K562 (cell line): ENCODE results near the gene PKP1. TPM values are rescaled to one million over a fixed set of nuclear protein-coding genes. Genes with fewer than 3 reads are reported as not detected.
A peak's percentile ranks its signal among the peaks of the same experiment; 100 is the strongest.

ENCODE experiments used
- ATAC-seq: fragments of 200-7000 bp; cut with Tn5 transposase; 3 replicates; pipeline ENCODE4 v1.9.1; 2020; ENCODE audit warnings: moderate library complexity
- BruUV-seq: library from RNA; stranded (reverse); fragments of 400-500 nt; replicated peaks from 2 replicates; lab custom pipeline; 2021; lab: Mats Ljungman, UMichigan
- CTCF ChIA-PET: fragments of 300-600 bp; formaldehyde crosslinking; extraction: SDS; loops from one replicate; lab custom pipeline; 2021; ENCODE audit warnings: low intra/inter-chr PET ratio; lab: Yijun Ruan, JAX
- POLR2A ChIA-PET: fragments of 300-600, 350-650 bp; sonication (Branson Sonifier 250); formaldehyde crosslinking; extraction: SDS; loops from one replicate; lab custom pipeline; 2021; ENCODE audit warnings: antibody characterized with exemption, inconsistent platforms; lab: Yijun Ruan, JAX
- DNase-seq, 4 experiments: peaks; one replicate each; pipeline versions ENCODE4 v3.0.0 to v3.0.0-alpha.2; 2011 to 2018; ENCODE audit warnings: low spot score in 3 of 4, mixed read lengths in 3 of 4; ENCODE audit errors: extremely low read depth in 1 of 4
- FAIRE-seq: peaks from 2 replicates; lab custom pipeline; 2011; peaks lifted over from hg19 to GRCh38; lab: Jason Lieb, UNC
- H2AFZ ChIP-seq: 2 replicates; pipeline ENCODE4 v1.6.0; 2011; ENCODE audit warnings: low read depth, low read length, control low read depth, inconsistent platforms
- H3K27ac ChIP-seq: fragments of 200-600 bp; 3 replicates; pipeline ENCODE4 v1.8.0; 2011; ENCODE audit warnings: low read depth, mild to moderate bottlenecking, control low read depth, inconsistent platforms, low read length, moderate library complexity, mixed read lengths; ENCODE audit errors: extremely low read depth
- H3K27me3 ChIP-seq, 2 experiments: fragments of 300-600 bp in 1 of 2; 2 replicates in 1 of 2; 3 replicates in 1 of 2; pipeline versions ENCODE4 v1.6.0 to v1.8.0; 2011; ENCODE audit warnings: inconsistent platforms in 2 of 2, low read length in 2 of 2, mild to moderate bottlenecking in 1 of 2, mixed read lengths in 1 of 2, moderate library complexity in 1 of 2; ENCODE audit not compliant: control insufficient read depth in 2 of 2, insufficient read depth in 2 of 2
- H3K36me3 ChIP-seq: fragments of 300-600 bp; 3 replicates; pipeline ENCODE4 v1.8.0; 2011; ENCODE audit warnings: mild to moderate bottlenecking, low read length, inconsistent platforms; ENCODE audit not compliant: control insufficient read depth, insufficient read depth
- H3K4me1 ChIP-seq, 2 experiments: fragments of 200-600 bp in 1 of 2; replicated peaks in 1 of 2; 2 replicates in 1 of 2; 3 replicates in 1 of 2; pipeline versions ENCODE4 v1.5.1 to v1.8.0; 2011; ENCODE audit warnings: inconsistent platforms in 2 of 2, low read length in 2 of 2, mild to moderate bottlenecking in 1 of 2, mixed read lengths in 1 of 2, moderate library complexity in 1 of 2; ENCODE audit not compliant: control insufficient read depth in 2 of 2, insufficient read depth in 2 of 2
- H3K4me2 ChIP-seq: 2 replicates; pipeline ENCODE4 v1.6.1; 2011; ENCODE audit warnings: low read length, control low read depth, inconsistent platforms, mixed read lengths; ENCODE audit not compliant: insufficient read depth
- H3K4me3 ChIP-seq: fragments of 200-600 bp; sonication (generic), shearing (Covaris generic); 2 replicates; pipeline ENCODE4 v1.5.1; 2016; ENCODE audit warnings: control low read depth, inconsistent platforms
- H3K79me2 ChIP-seq: fragments of 200-600 bp; 3 replicates; pipeline ENCODE4 v1.8.0; 2011; ENCODE audit warnings: low read length, inconsistent platforms; ENCODE audit not compliant: control insufficient read depth, insufficient read depth
- H3K9ac ChIP-seq, 2 experiments: 2 replicates each; pipeline versions ENCODE4 v1.6.0 to v1.6.1; 2011; ENCODE audit warnings: low read depth in 2 of 2, low read length in 2 of 2, control low read depth in 1 of 2, inconsistent platforms in 1 of 2, mild to moderate bottlenecking in 1 of 2, mixed read lengths in 1 of 2; ENCODE audit not compliant: insufficient read depth in 1 of 2
- H3K9me1 ChIP-seq: one replicate; pipeline ENCODE4 v1.6.0; 2011; ENCODE audit warnings: inconsistent platforms, mild to moderate bottlenecking, low read length, moderate library complexity; ENCODE audit not compliant: control insufficient read depth, insufficient read depth
- H3K9me3 ChIP-seq: replicated peaks from 2 replicates; pipeline ENCODE4 v1.5.1; 2011; ENCODE audit warnings: low read depth, low read length, inconsistent platforms; ENCODE audit not compliant: control insufficient read depth, insufficient read depth
- H4K20me1 ChIP-seq: replicated peaks from 2 replicates; pipeline ENCODE4 v1.6.1; 2011; ENCODE audit warnings: low read length, inconsistent platforms, mixed read lengths; ENCODE audit not compliant: control insufficient read depth, insufficient read depth
- BRF1 ChIP-seq: IDR thresholded peaks from 3 replicates; pipeline ENCODE4 v1.6.1; 2011; ENCODE audit warnings: borderline replicate concordance, mild to moderate bottlenecking; ENCODE audit not compliant: insufficient read length; ENCODE audit errors: extremely low read depth
- DIDO1 ChIP-seq: fragments of 450-650 bp; IDR thresholded peaks from 2 replicates; pipeline ENCODE4 v1.6.1; 2016; ENCODE audit warnings: low read depth, missing biosample characterization, missing genetic modification characterization
- FOXJ2 ChIP-seq: fragments of 200-800 bp; sonication (Bioruptor generic); IDR thresholded peaks from 2 replicates; pipeline ENCODE4 v1.6.1; 2016; ENCODE audit warnings: missing genetic modification characterization, missing compliant biosample characterization
- FOXJ3 ChIP-seq: sonication (generic); formaldehyde crosslinking; IDR thresholded peaks from 2 replicates; pipeline ENCODE4 v1.4.0; 2020; ENCODE audit warnings: mild to moderate bottlenecking, missing genetic modification reagents
- MCM7 ChIP-seq, 2 experiments: fragments of 450-650 bp; IDR thresholded peaks; 2 replicates each; pipeline ENCODE4 v1.6.1; 2016 to 2018
- MEF2A ChIP-seq: IDR thresholded peaks from 2 replicates; pipeline ENCODE4 v1.6.1; 2011; ENCODE audit warnings: low read depth, mild to moderate bottlenecking, low read length, moderate library complexity; ENCODE audit not compliant: control insufficient read depth
- MTA1 ChIP-seq: fragments of 450-650 bp; IDR thresholded peaks from 2 replicates; pipeline ENCODE4 v1.6.1; 2017; ENCODE audit warnings: borderline replicate concordance
- NR0B1 ChIP-seq: fragments of 450-650 bp; IDR thresholded peaks from one replicate; pipeline ENCODE4 v1.6.1; 2018; ENCODE audit warnings: mild to moderate bottlenecking, moderate library complexity; ENCODE audit not compliant: partially characterized antibody
- RHOXF2B ChIP-seq: fragments of 250-450 bp; sonication (Bioruptor Pico); conservative IDR thresholded peaks from 2 replicates; pipeline ENCODE4 v1.5.1; 2021
- TEAD2 ChIP-seq: fragments of 450-650 bp; IDR thresholded peaks from 2 replicates; pipeline ENCODE4 v1.6.1; 2016; ENCODE audit warnings: missing genetic modification characterization, control low read depth, missing compliant biosample characterization
- ZBTB2 ChIP-seq: fragments of 450-650 bp; IDR thresholded peaks from 2 replicates; pipeline ENCODE4 v1.6.1; 2016; ENCODE audit warnings: antibody characterized with exemption
- ZNF41 ChIP-seq: fragments of 250-450 bp; sonication (Bioruptor Pico); conservative IDR thresholded peaks from 2 replicates; pipeline ENCODE4 v1.4.0; 2020; ENCODE audit warnings: mild to moderate bottlenecking
- ZNF507 ChIP-seq: conservative IDR thresholded peaks from 2 replicates; pipeline ENCODE4 v1.6.1; 2017; ENCODE audit warnings: missing genetic modification characterization, missing compliant biosample characterization
- ZNF583 ChIP-seq: fragments of 250-450 bp; sonication (Bioruptor Pico); IDR thresholded peaks from 2 replicates; pipeline ENCODE4 v1.4.0; 2020
- ZNF639 ChIP-seq, 2 experiments: fragments of 200-800 bp in 1 of 2; sonication (Bioruptor generic) in 1 of 2; sonication (generic) in 1 of 2; formaldehyde crosslinking in 1 of 2; IDR thresholded peaks in 1 of 2; conservative IDR thresholded peaks in 1 of 2; 2 replicates each; pipeline versions ENCODE4 v1.5.0 to v1.6.1; 2016 to 2020; ENCODE audit warnings: missing compliant biosample characterization in 1 of 2, missing genetic modification characterization in 1 of 2, missing genetic modification reagents in 1 of 2
- ZNF695 ChIP-seq: fragments of 450-650 bp; formaldehyde crosslinking; IDR thresholded peaks from 2 replicates; pipeline ENCODE4 v1.4.0; 2020; ENCODE audit warnings: mild to moderate bottlenecking, moderate library complexity
- ZNF696 ChIP-seq: fragments of 250-450 bp; sonication (Bioruptor Pico); conservative IDR thresholded peaks from 2 replicates; pipeline ENCODE4 v1.4.0; 2020; ENCODE audit warnings: mild to moderate bottlenecking, moderate library complexity
- ZSCAN32 ChIP-seq: fragments of 450-650 bp; formaldehyde crosslinking; IDR thresholded peaks from 2 replicates; pipeline ENCODE4 v1.4.0; 2020; ENCODE audit warnings: mild to moderate bottlenecking, moderate library complexity
- in situ Hi-C: fragments of 300-500 bp; cut with MboI; formaldehyde crosslinking; loops from 4 replicates; pipeline ENCODE4 v1.15.0; 2018; ENCODE audit warnings: inconsistent platforms, mixed read lengths
- intact Hi-C: fragments of 100-400 bp; cut with micrococcal nuclease; formaldehyde crosslinking; loops from 2 replicates; pipeline ENCODE4 v1.14.2; 2022
- polyA plus RNA-seq, 8 experiments: library from polyadenylated mRNA; depleted of rRNA in 4 of 8; stranded (reverse) in 5 of 8; unstranded in 3 of 8; fragments of >200 nt; fragmentation: Nextera tagmentation in 2 of 8; fragmentation: Illumina TruSeq in 1 of 8; extraction: Ambion mirVana in 2 of 8; extraction: Trizol in 1 of 8; gene quantifications; 2 replicates each; pipeline versions ENCODE4 v1.2.1 to v1.2.3, GENCODE V29; 2011 to 2014; ENCODE audit warnings: inconsistent platforms in 1 of 8, missing spikeins in 1 of 8
- total RNA-seq, 7 experiments: library from RNA; depleted of rRNA in 6 of 7; stranded (reverse); fragments of >200 nt in 6 of 7; fragmentation: Illumina TruSeq in 2 of 7; extraction: Trizol in 2 of 7; gene quantifications; 2 replicates each; pipeline versions ENCODE4 v1.2.1 to v1.2.3, GENCODE V29; 2011 to 2021; ENCODE audit warnings: low replicate concordance in 1 of 7
- TF ChIP-seq, protein P1 (sequence below): fragments of 250-450 bp; sonication (Bioruptor Pico); IDR thresholded peaks from 2 replicates; pipeline ENCODE4 v1.5.0; 2020; ENCODE audit warnings: mild to moderate bottlenecking, borderline replicate concordance

The PKP1 gene
- total and polyA plus RNA-seq, 9 of the 15 experiments (the other 6 are each of a cell fraction or from before 2014, with no cell fraction given): not detected

- FAIRE-seq: no peak
- no peak overlapping the region for H3K4me2 ChIP-seq
- no peak for TF ChIP-seq ZNF507 (tag)
- TF ChIP-seq, protein P1, sequence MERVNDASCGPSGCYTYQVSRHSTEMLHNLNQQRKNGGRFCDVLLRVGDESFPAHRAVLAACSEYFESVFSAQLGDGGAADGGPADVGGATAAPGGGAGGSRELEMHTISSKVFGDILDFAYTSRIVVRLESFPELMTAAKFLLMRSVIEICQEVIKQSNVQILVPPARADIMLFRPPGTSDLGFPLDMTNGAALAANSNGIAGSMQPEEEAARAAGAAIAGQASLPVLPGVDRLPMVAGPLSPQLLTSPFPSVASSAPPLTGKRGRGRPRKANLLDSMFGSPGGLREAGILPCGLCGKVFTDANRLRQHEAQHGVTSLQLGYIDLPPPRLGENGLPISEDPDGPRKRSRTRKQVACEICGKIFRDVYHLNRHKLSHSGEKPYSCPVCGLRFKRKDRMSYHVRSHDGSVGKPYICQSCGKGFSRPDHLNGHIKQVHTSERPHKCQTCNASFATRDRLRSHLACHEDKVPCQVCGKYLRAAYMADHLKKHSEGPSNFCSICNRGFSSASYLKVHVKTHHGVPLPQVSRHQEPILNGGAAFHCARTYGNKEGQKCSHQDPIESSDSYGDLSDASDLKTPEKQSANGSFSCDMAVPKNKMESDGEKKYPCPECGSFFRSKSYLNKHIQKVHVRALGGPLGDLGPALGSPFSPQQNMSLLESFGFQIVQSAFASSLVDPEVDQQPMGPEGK: no peak
- TF ChIP-seq DIDO1 (tag): no peak
- TF ChIP-seq ZNF41 (CRISPR knock-in tag): no peak
- TF ChIP-seq ZSCAN32 (CRISPR knock-in tag): no peak
- no peak for TF ChIP-seq ZNF696 (CRISPR knock-in tag)
- TF ChIP-seq TEAD2 (tag): no peak
- no peak for TF ChIP-seq ZNF583
- no peak for TF ChIP-seq BRF1
- 0 out of 4 replicates have a peak, but pooled peaks of 1 of the 2 experiments have one; percentile 79 for TF ChIP-seq MCM7 (IDR thresholded peaks at IDR 0.05)
- TF ChIP-seq MEF2A: no peak
- peak; percentile 89 for TF ChIP-seq ZBTB2
- TF ChIP-seq FOXJ2 (tag): no peak
- no peak for TF ChIP-seq ZNF639 (CRISPR knock-in tag; conservative IDR thresholded peaks at IDR 0.05 in 1 of 2, IDR thresholded peaks at IDR 0.05 in 1 of 2)
- TF ChIP-seq NR0B1: no peak
- TF ChIP-seq RHOXF2B (CRISPR knock-in tag): no peak
- peak; percentile 72 for TF ChIP-seq MTA1
- no peak for TF ChIP-seq FOXJ3 (CRISPR knock-in tag)
- TF ChIP-seq ZNF695 (CRISPR knock-in tag): no peak
Observed at GRCh38 chr1:201351617-201352016, 68.3 kb downstream of the PKP1 start.

More at GRCh38 chr1:201351617-201352016, 68.3 kb downstream of the PKP1 start:
- no peak overlapping the region for H3K27ac ChIP-seq
- intact Hi-C loops (no loop called here), in situ Hi-C loops (no loop called here)
- H3K4me3 ChIP-seq: no peak overlapping the region
- BruUV-seq: no TSS peak
- H2AFZ ChIP-seq: no peak overlapping the region
- DNase-seq (no peak), ATAC-seq (no peak)
- H3K79me2 ChIP-seq: no peaks in the 10 kb centered on the region
- no peaks in the 10 kb centered on the region for H3K36me3 ChIP-seq
- no peaks in the 10 kb centered on the region for H3K9me3 ChIP-seq
- ChIA-PET CTCF (no interaction called here), POLR2A (no interaction called here)
- no peaks in the 10 kb centered on the region for H3K4me1 ChIP-seq
- H3K9me1 ChIP-seq: no peaks in the 10 kb centered on the region
- H3K27me3 ChIP-seq: peaks cover 0 to 34% of the 10 kb centered on the region in 2 experiments; a peak in 2 of 5 replicates
- H3K9ac ChIP-seq: no peak overlapping the region
- H4K20me1 ChIP-seq: peaks cover 21% of the 10 kb centered on the region
